RWPE2 (cell line): ENCODE results near the gene MAP3K15.

Experiments used
- ATAC-seq: fragments of 200-7000 bp; cut with Tn5 transposase; 3 replicates; pipeline ENCODE4 v1.9.1; 2021; ENCODE audit warnings: low read depth
- DNase-seq: peaks from one replicate; pipeline ENCODE4 v3.0.0-alpha.2; 2020; ENCODE audit warnings: low spot score
- H3K27ac ChIP-seq: fragments of 450-650 bp; 2 replicates; pipeline ENCODE4 v1.5.1; 2017; ENCODE audit warnings: mild to moderate bottlenecking; ENCODE audit not compliant: poor library complexity, severe bottlenecking
- H3K27me3 ChIP-seq: fragments of 250-450 bp; sonication (Bioruptor Pico); 2 replicates; pipeline ENCODE4 v1.5.1; 2021; ENCODE audit warnings: mild to moderate bottlenecking, moderate library complexity; ENCODE audit not compliant: insufficient read depth, poor library complexity, severe bottlenecking
- H3K36me3 ChIP-seq: fragments of 250-450 bp; sonication (Bioruptor Pico); 2 replicates; pipeline ENCODE4 v1.5.1; 2020; ENCODE audit warnings: low read depth, mild to moderate bottlenecking, moderate library complexity
- H3K4me1 ChIP-seq: fragments of 250-450 bp; sonication (Bioruptor Pico); 2 replicates; pipeline ENCODE4 v1.5.1; 2021; ENCODE audit warnings: mild to moderate bottlenecking, moderate library complexity; ENCODE audit not compliant: insufficient read depth, poor library complexity, severe bottlenecking
- H3K4me3 ChIP-seq: fragments of 250-450 bp; sonication (Bioruptor Pico); 2 replicates; pipeline ENCODE4 v1.5.1; 2021; ENCODE audit warnings: mild to moderate bottlenecking, moderate library complexity; ENCODE audit not compliant: severe bottlenecking
- H3K9me3 ChIP-seq: fragments of 250-450 bp; sonication (Bioruptor Pico); 2 replicates; pipeline ENCODE4 v1.5.1; 2021; ENCODE audit warnings: mild to moderate bottlenecking, moderate library complexity; ENCODE audit not compliant: severe bottlenecking
- CTCF ChIP-seq: fragments of 450-650 bp; IDR thresholded peaks from one replicate; pipeline ENCODE4 v1.5.1; 2017; ENCODE audit warnings: mild to moderate bottlenecking, moderate library complexity; ENCODE audit not compliant: poor library complexity, severe bottlenecking

Gene MAP3K15, protein sequence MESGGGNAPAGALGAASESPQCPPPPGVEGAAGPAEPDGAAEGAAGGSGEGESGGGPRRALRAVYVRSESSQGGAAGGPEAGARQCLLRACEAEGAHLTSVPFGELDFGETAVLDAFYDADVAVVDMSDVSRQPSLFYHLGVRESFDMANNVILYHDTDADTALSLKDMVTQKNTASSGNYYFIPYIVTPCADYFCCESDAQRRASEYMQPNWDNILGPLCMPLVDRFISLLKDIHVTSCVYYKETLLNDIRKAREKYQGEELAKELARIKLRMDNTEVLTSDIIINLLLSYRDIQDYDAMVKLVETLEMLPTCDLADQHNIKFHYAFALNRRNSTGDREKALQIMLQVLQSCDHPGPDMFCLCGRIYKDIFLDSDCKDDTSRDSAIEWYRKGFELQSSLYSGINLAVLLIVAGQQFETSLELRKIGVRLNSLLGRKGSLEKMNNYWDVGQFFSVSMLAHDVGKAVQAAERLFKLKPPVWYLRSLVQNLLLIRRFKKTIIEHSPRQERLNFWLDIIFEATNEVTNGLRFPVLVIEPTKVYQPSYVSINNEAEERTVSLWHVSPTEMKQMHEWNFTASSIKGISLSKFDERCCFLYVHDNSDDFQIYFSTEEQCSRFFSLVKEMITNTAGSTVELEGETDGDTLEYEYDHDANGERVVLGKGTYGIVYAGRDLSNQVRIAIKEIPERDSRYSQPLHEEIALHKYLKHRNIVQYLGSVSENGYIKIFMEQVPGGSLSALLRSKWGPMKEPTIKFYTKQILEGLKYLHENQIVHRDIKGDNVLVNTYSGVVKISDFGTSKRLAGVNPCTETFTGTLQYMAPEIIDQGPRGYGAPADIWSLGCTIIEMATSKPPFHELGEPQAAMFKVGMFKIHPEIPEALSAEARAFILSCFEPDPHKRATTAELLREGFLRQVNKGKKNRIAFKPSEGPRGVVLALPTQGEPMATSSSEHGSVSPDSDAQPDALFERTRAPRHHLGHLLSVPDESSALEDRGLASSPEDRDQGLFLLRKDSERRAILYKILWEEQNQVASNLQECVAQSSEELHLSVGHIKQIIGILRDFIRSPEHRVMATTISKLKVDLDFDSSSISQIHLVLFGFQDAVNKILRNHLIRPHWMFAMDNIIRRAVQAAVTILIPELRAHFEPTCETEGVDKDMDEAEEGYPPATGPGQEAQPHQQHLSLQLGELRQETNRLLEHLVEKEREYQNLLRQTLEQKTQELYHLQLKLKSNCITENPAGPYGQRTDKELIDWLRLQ (N-terminal part only)

DNA sequence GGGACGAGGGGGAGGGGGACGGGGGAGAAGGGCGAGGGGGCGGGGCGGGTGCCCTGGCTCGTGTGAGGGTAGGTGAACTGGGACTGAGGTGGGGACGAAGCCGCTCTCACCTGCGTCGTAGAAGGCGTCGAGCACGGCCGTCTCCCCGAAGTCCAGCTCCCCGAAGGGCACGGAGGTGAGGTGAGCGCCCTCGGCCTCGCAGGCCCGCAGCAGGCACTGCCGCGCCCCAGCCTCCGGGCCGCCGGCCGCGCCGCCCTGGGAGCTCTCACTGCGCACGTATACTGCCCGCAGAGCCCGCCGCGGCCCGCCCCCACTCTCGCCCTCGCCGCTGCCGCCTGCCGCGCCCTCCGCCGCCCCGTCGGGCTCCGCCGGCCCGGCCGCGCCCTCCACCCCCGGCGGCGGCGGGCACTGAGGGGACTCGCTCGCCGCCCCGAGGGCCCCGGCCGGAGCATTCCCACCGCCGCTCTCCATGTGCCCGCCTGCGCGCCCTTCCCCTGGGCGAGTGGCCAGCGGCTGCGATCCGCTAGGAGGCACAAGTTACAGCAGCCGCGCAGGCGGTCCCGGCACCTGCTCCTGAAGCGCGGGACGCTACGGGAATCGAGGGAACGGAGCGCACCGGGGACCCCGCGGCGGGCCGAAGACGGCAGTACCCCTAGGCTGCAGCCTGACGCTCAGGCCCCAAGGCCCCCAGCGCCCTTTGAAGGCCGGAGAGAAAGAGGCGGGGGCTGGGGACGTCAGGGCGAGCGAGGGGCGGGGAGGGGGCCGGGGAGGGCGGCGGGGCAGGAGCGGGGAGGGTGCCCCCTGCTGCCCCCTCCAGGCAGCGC lies at the start of gene MAP3K15:
TSS of gene MAP3K15 (minus strand) at position 718 of the 824 bp plus-strand sequence. CDS start at position 471, 247 bp downstream.
- peaks cover 3% of the 10 kb centered on the region for H3K27me3 ChIP-seq
- no peaks in the 10 kb centered on the region for H3K4me1 ChIP-seq
- DNase-seq (no peak), ATAC-seq (peak; percentile 52; the same call in 2 of the 3 replicates)
- H3K4me3 ChIP-seq, result peak within 1 kb of the TSS; percentile 24
- H3K36me3 ChIP-seq, result no peaks in the 10 kb centered on the region
- H3K27ac ChIP-seq, result no peak within 1 kb of the TSS
- H3K9me3 ChIP-seq, result no peaks in the 10 kb centered on the region
- TF ChIP-seq CTCF, result peak; percentile 25

GRCh38 chrX:19564606-19565005 lies 49.3 kb upstream of the MAP3K15 start:
- Histone ChIP-seq H3K27me3 (no peaks in the 10 kb centered on the region), H3K4me3 (no peak overlapping the region), H3K27ac (no peak overlapping the region), H3K36me3 (no peaks in the 10 kb centered on the region), H3K9me3 (no peaks in the 10 kb centered on the region), H3K4me1 (no peaks in the 10 kb centered on the region)
- DNase-seq (no peak), ATAC-seq (no peak)
- TF ChIP-seq CTCF, result no peak

- Histone ChIP-seq H3K36me3 (no peaks in the 10 kb centered on the region), H3K27ac (no peak overlapping the region), H3K9me3 (no peaks in the 10 kb centered on the region), H3K4me3 (no peak overlapping the region), H3K4me1 (no peaks in the 10 kb centered on the region), H3K27me3 (no peaks in the 10 kb centered on the region)
- ATAC-seq, result no peak
- no peak for TF ChIP-seq CTCF
- no peak for DNase-seq
Observed at GRCh38 chrX:19563746-19564145, 48.4 kb upstream of the MAP3K15 start.

GRCh38 chrX:19563327-19563726 lies 48.0 kb upstream of the MAP3K15 start:
- no peak for DNase-seq
- no peak overlapping the region for H3K27ac ChIP-seq
- ATAC-seq, result no peak
- no peaks in the 10 kb centered on the region for H3K36me3 ChIP-seq
- no peaks in the 10 kb centered on the region for H3K27me3 ChIP-seq
- no peaks in the 10 kb centered on the region for H3K9me3 ChIP-seq
- H3K4me1 ChIP-seq, result no peaks in the 10 kb centered on the region
- no peak for TF ChIP-seq CTCF
- H3K4me3 ChIP-seq, result no peak overlapping the region
